Measurements from ENCODE around the gene SPAG16.

SPAG16 gene

DNA sequence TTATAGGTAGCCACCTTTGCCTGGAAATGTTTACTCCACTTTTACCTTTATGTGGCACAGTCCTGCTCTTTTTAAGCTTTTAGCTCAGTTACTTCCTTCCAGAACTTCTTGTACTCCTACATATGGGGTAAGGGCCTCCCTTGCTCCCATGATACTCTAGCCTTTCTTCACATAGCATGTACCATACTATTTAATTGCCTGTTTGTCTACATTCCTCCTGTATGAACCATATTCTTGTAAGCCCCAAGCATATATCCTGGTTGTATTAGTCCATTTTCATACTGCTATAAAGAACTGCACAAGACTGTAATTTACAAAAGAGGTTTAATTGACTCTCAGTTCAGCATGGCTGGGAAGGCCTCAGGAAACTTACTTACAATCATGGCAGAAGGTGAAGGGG lies 1035.9 kb downstream of the SPAG16 start:
- Histone ChIP-seq H3K9ac (ENCODE audit: low read depth, low read length) (no peak overlapping the region), H3K4me3 (ENCODE audit: low read length) (no peak overlapping the region), H3K9me3 (ENCODE audit: insufficient read depth, low read depth, low read length) (no peaks in the 10 kb centered on the region), H3K36me3 (ENCODE audit: insufficient read depth, low read length) (no peaks in the 10 kb centered on the region), H3K27me3 (ENCODE audit: insufficient read depth, low read length) (no peaks in the 10 kb centered on the region), H3K4me1 (ENCODE audit: insufficient read depth, low read length) (no peaks in the 10 kb centered on the region), H3K27ac (ENCODE audit: low read depth, low read length) (no peak overlapping the region)

DNA sequence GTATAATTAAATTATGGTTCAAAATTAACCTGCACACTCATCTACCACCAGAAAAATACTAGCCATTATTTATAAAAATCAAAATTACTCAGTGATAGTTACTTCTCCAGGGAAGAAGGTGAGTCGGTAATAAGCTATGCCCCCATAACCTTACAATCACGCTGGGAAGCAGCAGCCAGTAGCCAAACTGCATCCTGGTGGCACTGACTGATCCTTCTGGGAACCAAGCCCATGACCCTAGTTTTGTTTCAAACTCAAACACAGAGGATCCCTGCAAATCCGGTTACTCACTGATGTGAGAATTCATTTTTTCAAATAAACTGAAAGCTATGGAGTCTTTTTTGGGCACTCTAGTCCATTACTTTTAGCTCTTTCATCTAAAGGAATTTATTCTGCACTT lies 1038.4 kb downstream of the SPAG16 start:
- Histone ChIP-seq H3K27me3 (ENCODE audit: insufficient read depth, low read length) (no peaks in the 10 kb centered on the region), H3K9me3 (ENCODE audit: insufficient read depth, low read depth, low read length) (no peaks in the 10 kb centered on the region), H3K36me3 (ENCODE audit: insufficient read depth, low read length) (no peaks in the 10 kb centered on the region), H3K4me1 (ENCODE audit: insufficient read depth, low read length) (no peaks in the 10 kb centered on the region), H3K27ac (ENCODE audit: low read depth, low read length) (no peak overlapping the region), H3K9ac (ENCODE audit: low read depth, low read length) (no peak overlapping the region), H3K4me3 (ENCODE audit: low read length) (no peak overlapping the region)
- WGBS, result 94% methylated on average over 3 of the region's 3 CpGs

DNA sequence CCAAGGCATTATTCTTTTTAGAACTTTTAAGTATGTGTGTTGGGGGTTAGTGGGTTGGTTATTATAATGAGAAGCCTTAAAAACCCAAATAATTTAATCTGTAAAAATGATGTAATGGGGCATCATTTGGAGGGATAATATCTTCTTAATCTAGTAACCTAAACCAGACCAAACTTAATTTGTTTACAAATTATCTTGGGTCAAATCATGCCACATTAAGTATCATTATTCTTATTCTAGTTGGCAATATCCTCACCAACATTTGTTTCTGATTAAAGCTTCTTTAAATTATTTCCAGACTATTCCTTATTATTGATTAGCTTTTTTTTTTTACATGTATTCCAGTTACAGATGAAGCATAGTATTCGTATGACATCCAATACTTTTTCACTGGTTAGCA lies 1041.1 kb downstream of the SPAG16 start:
- WGBS, result no CpG with 5 or more reads among the region's 1 CpG
- Histone ChIP-seq H3K9me3 (ENCODE audit: insufficient read depth, low read depth, low read length) (no peaks in the 10 kb centered on the region), H3K27me3 (ENCODE audit: insufficient read depth, low read length) (no peaks in the 10 kb centered on the region)

DNA sequence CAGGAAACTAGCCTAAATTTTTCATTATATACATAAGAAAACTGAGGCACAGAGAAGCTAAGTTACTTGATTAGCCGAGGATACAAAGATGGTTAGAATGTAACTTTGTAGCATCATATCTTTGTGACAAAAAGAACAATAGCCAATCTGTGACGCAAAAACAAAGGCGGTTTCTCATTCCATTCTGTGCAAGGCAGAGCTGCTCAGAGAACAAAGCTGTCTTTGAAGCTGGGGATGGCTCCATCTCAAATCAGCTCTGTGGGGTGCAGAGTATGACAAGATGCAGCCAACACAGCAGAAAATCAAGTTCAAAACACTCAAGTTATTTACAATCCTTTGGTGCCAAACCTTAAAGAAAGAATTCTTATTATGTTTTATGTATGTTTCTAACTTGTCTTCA lies 1044.7 kb downstream of the SPAG16 start:
- Histone ChIP-seq H3K36me3 (ENCODE audit: insufficient read depth, low read length) (no peaks in the 10 kb centered on the region), H3K4me3 (ENCODE audit: low read length) (no peak overlapping the region), H3K27me3 (ENCODE audit: insufficient read depth, low read length) (no peaks in the 10 kb centered on the region), H3K9ac (ENCODE audit: low read depth, low read length) (no peak overlapping the region), H3K27ac (ENCODE audit: low read depth, low read length) (no peak overlapping the region), H3K4me1 (ENCODE audit: insufficient read depth, low read length) (no peaks in the 10 kb centered on the region; the same call in 1 of the 2 replicates), H3K9me3 (ENCODE audit: insufficient read depth, low read depth, low read length) (no peaks in the 10 kb centered on the region)
- WGBS, result 74% methylated on average over 3 of the region's 3 CpGs

More for the DNA sequence above, 1041.1 kb downstream of the SPAG16 start:
- Histone ChIP-seq H3K36me3 (ENCODE audit: insufficient read depth, low read length) (no peaks in the 10 kb centered on the region), H3K4me3 (ENCODE audit: low read length) (no peak overlapping the region), H3K9ac (ENCODE audit: low read depth, low read length) (no peak overlapping the region), H3K27ac (ENCODE audit: low read depth, low read length) (no peak overlapping the region), H3K4me1 (ENCODE audit: insufficient read depth, low read length) (no peaks in the 10 kb centered on the region; the same call in 1 of the 2 replicates)

DNA sequence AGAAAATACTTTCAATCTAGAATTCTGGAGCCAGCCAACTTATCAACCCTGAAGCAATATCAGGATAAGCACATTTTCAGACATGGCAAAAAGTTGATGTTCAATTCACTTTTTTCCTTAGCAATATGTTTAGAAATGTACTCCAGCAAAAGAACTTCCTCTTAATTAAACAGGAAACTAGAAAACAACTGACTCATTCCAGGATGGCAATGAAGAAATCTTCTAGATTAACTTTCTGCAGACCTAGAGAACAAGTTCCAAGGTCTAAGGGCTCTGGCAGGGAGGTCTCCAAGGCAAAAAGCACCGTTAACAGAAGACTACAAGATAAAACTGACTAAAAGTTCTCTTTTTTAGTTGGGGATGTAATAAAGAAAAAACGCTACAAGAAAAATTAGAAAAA lies 1057.4 kb downstream of the SPAG16 start:
- no peak overlapping the region for H3K9ac ChIP-seq (ENCODE audit: low read depth, low read length)
- H3K36me3 ChIP-seq (ENCODE audit: insufficient read depth, low read length), result no peaks in the 10 kb centered on the region
- H3K9me3 ChIP-seq (ENCODE audit: insufficient read depth, low read depth, low read length), result no peaks in the 10 kb centered on the region
- no peaks in the 10 kb centered on the region for H3K4me1 ChIP-seq (ENCODE audit: insufficient read depth, low read length)
- WGBS, result 100% methylated on average over 1 of the region's 2 CpGs
- H3K27ac ChIP-seq (ENCODE audit: low read depth, low read length), result no peak overlapping the region
- H3K27me3 ChIP-seq (ENCODE audit: insufficient read depth, low read length), result no peaks in the 10 kb centered on the region
- H3K4me3 ChIP-seq (ENCODE audit: low read length), result no peak overlapping the region

DNA sequence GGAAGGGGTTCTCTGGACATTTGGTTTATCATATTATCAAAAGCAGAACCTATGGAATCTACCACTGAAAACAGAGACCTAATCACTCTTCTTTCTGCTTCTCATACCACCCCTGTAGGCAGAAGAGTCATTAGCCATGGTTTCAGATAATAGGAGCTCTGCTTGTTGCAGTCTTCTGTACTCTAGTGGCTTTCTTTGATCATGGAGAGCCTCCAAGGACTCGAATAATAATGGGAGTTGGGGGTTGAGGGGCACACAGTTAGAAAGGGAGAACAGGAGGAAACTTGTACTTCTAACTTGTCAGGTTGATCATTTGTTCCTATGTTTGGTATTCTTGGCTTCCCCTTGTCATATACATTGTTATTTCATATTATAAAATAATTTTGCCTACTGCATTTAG lies 1074.2 kb downstream of the SPAG16 start:
- no peak overlapping the region for H3K9ac ChIP-seq (ENCODE audit: low read depth, low read length)
- H3K36me3 ChIP-seq (ENCODE audit: insufficient read depth, low read length), result no peaks in the 10 kb centered on the region
- H3K9me3 ChIP-seq (ENCODE audit: insufficient read depth, low read depth, low read length), result peaks cover 15% of the 10 kb centered on the region; the same call in 1 of the 2 replicates
- H3K27ac ChIP-seq (ENCODE audit: low read depth, low read length), result no peak overlapping the region
- no peak overlapping the region for H3K4me3 ChIP-seq (ENCODE audit: low read length)
- H3K27me3 ChIP-seq (ENCODE audit: insufficient read depth, low read length), result no peaks in the 10 kb centered on the region
- 51% methylated on average over 1 of the region's 1 CpG for WGBS
- H3K4me1 ChIP-seq (ENCODE audit: insufficient read depth, low read length), result peaks cover 19% of the 10 kb centered on the region

DNA sequence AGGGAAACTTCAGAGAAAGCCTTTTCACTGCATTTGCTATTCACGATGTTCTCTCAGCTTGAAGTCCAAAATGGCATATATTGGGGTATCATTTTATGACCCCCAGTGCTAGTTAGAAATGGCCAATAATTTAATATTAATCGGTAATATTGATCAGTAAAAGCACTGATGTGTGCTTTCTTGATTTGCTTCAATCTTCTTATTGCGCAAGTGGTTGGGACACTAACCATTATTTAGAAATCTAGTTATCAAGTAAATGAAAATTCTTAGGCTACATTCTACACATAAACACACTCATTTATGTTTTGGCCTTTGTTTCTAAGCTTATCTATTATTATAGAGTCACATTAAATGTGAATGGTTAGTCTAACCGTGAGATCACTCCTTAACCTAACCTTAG lies 1076.9 kb downstream of the SPAG16 start:
- H3K9ac ChIP-seq (ENCODE audit: low read depth, low read length), result no peak overlapping the region
- H3K27me3 ChIP-seq (ENCODE audit: insufficient read depth, low read length), result no peaks in the 10 kb centered on the region
- H3K9me3 ChIP-seq (ENCODE audit: insufficient read depth, low read depth, low read length), result peaks cover 15% of the 10 kb centered on the region; the same call in 1 of the 2 replicates
- peaks cover 19% of the 10 kb centered on the region for H3K4me1 ChIP-seq (ENCODE audit: insufficient read depth, low read length)
- 100% methylated on average over 2 of the region's 4 CpGs for WGBS
- H3K4me3 ChIP-seq (ENCODE audit: low read length), result no peak overlapping the region
- H3K27ac ChIP-seq (ENCODE audit: low read depth, low read length), result no peak overlapping the region
- no peaks in the 10 kb centered on the region for H3K36me3 ChIP-seq (ENCODE audit: insufficient read depth, low read length)

DNA sequence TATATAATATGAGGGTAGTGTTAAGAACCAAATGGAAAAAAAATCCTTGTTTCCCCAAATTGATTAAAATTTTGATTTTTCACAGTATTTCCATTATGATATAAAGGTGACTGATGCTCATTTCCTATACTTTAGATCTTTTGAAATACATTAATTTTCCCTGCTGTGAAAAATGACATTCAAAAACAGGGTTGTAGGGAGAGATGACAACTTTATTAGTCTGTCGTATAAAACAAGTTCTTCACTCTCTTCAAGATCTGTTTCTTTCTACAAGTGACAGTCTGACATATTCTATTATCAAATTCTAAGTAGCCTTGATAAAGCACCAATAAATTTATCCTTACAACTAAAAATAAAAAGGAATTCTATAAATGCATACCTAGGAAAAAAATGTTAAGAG lies 1081.3 kb downstream of the SPAG16 start:
- WGBS, result 100% methylated on average over 1 of the region's 1 CpG
- Histone ChIP-seq H3K27ac (ENCODE audit: low read depth, low read length) (no peak overlapping the region), H3K4me3 (ENCODE audit: low read length) (no peak overlapping the region), H3K4me1 (ENCODE audit: insufficient read depth, low read length) (no peaks in the 10 kb centered on the region), H3K36me3 (ENCODE audit: insufficient read depth, low read length) (no peaks in the 10 kb centered on the region), H3K27me3 (ENCODE audit: insufficient read depth, low read length) (no peaks in the 10 kb centered on the region), H3K9ac (ENCODE audit: low read depth, low read length) (no peak overlapping the region), H3K9me3 (ENCODE audit: insufficient read depth, low read depth, low read length) (no peaks in the 10 kb centered on the region)

DNA sequence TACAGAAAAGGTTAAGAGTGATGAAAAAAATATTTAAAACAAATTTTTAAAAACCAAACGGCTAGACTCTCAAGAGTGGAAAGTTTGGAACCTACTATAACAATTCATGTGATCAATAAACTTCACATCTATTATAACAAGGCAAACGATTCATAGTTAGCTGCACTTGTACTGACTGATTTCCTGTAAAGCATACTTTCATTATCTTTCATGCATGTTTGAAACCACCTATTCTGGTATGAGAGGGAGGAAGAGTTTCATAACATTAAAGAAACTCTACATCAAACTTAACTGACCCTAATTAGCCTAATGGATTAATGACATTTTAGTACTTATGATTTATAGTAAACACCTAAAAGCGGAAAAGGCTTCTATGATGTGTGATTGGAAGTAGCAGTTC lies 1082.9 kb downstream of the SPAG16 start:
- Histone ChIP-seq H3K27me3 (ENCODE audit: insufficient read depth, low read length) (no peaks in the 10 kb centered on the region), H3K27ac (ENCODE audit: low read depth, low read length) (no peak overlapping the region), H3K9me3 (ENCODE audit: insufficient read depth, low read depth, low read length) (no peaks in the 10 kb centered on the region), H3K4me1 (ENCODE audit: insufficient read depth, low read length) (no peaks in the 10 kb centered on the region), H3K36me3 (ENCODE audit: insufficient read depth, low read length) (no peaks in the 10 kb centered on the region), H3K9ac (ENCODE audit: low read depth, low read length) (no peak overlapping the region), H3K4me3 (ENCODE audit: low read length) (no peak overlapping the region)
- 93% methylated on average over 2 of the region's 3 CpGs for WGBS

DNA sequence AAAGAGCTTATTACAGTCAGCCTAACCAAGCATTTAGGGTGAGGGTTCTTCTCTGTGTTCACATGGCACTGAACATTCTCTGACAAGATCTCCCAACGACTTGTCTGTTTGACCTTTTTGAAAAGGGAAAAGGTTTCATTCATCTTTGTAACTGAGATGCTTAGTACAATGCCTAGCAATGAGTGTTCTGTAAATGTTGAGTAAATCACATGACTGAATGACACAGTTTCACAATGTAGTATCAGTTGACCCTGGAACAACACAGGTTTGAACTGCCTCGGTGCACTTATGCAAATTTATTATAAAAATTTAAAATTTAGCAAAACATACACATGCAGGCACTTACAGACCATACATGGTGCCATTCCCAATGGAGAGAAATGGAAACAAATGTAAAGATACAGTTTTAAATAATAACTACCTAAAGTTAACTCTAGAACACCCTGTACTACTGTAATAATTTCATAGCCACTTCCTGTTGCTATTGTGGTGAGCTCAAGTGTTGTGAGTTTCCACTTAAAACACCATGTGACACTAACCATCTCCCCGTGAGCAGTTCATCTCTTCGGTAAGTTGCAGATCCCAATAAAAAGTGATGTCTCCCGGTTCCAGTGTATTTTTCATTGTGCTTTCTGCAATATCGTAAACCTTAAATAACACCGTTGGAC lies 1092.5 kb downstream of the SPAG16 start:
- Histone ChIP-seq H3K9me3 (ENCODE audit: insufficient read depth, low read depth, low read length) (no peaks in the 10 kb centered on the region), H3K4me1 (ENCODE audit: insufficient read depth, low read length) (no peaks in the 10 kb centered on the region; the same call in 1 of the 2 replicates), H3K9ac (ENCODE audit: low read depth, low read length) (no peak overlapping the region), H3K27me3 (ENCODE audit: insufficient read depth, low read length) (no peaks in the 10 kb centered on the region), H3K36me3 (ENCODE audit: insufficient read depth, low read length) (no peaks in the 10 kb centered on the region), H3K27ac (ENCODE audit: low read depth, low read length) (no peak overlapping the region), H3K4me3 (ENCODE audit: low read length) (no peak overlapping the region)
- WGBS, result 96% methylated on average over 6 of the region's 7 CpGs

DNA sequence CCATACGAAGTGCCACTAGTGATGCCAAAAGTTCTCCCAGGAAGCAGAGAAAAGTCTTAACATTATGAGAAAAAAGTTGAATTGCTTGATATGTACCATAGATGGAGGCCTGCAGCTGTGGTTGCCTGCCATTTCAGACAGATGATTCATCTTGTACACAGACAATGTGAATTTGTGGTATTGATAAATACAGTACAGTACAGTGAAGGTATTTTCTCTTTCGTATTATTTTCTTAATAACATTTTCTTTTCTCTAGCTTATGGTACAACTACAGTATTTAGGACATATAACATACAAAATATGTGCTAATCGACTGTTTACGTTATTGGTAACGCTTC lies 1093.0 kb downstream of the SPAG16 start:
- no peaks in the 10 kb centered on the region for H3K9me3 ChIP-seq (ENCODE audit: insufficient read depth, low read depth, low read length)
- no peak overlapping the region for H3K27ac ChIP-seq (ENCODE audit: low read depth, low read length)
- H3K36me3 ChIP-seq (ENCODE audit: insufficient read depth, low read length), result no peaks in the 10 kb centered on the region
- no peak overlapping the region for H3K4me3 ChIP-seq (ENCODE audit: low read length)
- H3K4me1 ChIP-seq (ENCODE audit: insufficient read depth, low read length), result no peaks in the 10 kb centered on the region; the same call in 1 of the 2 replicates
- no peaks in the 10 kb centered on the region for H3K27me3 ChIP-seq (ENCODE audit: insufficient read depth, low read length)
- H3K9ac ChIP-seq (ENCODE audit: low read depth, low read length), result no peak overlapping the region
- WGBS, result over 99% methylated on average over 4 of the region's 5 CpGs
